Activated naive CD4-positive, alpha-beta T cell (primary cell): ENCODE measurements around the gene TMEM53.
"Not testable (repeated sequence)": the region's sequence is repeated elsewhere in the genome, so short reads cannot be mapped to it uniquely, and the experiment has no call there.

Experiments
- DNase-seq, 4 experiments: peaks; one replicate each; lab custom pipeline; 2025; lab: John Stamatoyannopoulos, UW

Gene TMEM53

GRCh38 chr1:44672961-44673674 is 1.2 kb downstream of the TMEM53 start:
- DNase-seq, result no peak

DNA sequence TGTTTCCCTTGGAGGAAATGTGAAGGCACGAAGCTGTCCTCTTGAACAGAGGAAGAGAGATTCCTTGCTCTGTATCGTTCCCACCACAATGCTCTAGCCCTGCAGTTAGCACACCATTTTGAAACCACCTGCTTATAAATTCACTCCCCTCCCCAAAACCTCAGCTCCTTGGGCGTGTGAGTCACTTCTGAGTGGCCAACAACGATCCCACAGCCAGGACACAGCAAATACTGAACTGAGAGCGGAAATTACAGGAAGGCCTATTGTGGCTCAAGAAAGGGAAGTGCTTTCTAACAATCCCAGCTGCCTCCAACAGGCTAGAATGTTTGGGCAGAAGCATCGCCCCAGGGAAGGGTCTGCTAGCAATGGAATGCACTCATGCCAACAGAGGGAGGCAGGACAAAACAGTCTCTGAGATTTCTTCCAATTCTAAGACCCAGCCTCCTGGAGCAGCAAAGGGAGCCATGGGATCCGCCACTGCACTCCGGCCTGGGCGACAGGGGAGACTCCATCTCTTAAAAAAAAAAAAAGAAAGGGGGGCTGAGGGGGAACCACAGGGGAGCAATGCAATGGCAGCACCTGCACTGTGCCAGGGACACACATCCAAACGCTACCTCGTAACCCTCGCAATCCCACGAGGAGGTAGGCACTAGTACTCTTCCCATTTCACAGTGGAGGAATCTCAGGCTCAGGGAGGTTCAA is 1.9 kb downstream of the TMEM53 start:
- DNase-seq, result no peak

DNA sequence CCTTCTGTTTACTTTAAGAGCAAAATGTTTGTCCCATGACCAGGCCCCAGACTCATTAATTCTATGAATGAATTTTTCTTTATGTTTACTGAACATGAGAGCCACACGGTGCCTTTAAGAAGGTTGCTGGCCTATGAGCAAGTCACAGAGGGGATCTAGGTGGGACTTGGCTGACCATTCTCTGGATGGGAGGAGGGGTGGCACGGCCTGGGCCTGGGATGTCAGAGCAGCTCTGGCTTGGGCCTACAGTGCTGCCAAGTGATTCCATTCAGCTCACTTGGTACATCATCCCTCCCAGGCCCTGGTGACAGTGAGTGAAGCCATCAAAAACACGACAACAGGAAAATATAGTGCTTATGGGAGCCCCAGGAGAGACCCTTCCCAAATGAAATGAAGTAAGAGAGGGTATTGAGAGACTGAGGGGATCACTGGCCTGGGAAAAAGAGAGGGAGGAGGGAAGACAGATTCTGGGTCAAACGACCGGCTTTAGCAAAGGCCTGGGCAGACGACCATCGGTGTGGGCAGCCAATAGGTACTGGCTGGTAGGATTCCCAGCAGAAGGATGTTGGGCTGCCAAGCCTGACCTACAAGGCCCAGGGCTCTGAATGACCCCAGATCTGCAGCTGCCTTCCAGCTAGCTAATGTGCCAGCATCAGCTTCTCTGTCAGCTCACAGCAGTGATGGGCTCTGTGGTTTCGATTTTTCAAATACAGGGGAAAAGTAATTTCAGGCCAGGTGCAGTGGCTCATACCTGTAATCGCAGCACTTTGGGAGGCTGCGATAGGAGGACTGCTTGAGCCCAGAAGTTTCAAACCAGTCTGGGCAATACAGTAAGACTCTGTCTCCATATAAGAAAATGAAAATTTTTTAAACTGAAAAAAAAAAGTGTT is 3.3 kb downstream of the TMEM53 start:
- no peak for DNase-seq

GRCh38 chr1:44666719-44667118 is 7.6 kb downstream of the TMEM53 start:
- not testable (repeated sequence) for DNase-seq

GRCh38 chr1:44664730-44665370 is 9.4 kb downstream of the TMEM53 start:
- no peak for DNase-seq

DNA sequence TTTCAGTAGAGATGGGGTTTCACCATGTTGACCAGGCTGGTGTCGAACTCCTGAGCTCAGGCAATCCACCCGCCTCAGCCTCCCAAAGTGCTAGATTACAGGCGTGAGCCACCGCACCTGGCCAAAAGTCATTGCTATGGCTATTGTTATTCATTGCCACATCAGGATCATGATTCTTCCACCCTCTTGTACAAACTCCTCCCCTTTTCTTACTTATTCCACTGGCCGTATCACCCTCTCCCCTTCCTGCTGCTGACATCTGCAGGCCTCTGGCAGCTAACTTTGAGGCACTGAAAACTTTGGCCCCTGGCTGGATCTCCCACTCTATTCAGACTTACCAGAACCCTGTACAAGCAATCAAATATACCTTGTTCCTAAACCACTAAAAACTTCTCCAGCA is 10.9 kb downstream of the TMEM53 start:
- no peak for DNase-seq

- no peak for DNase-seq
Observed at GRCh38 chr1:44662683-44663030, 11.6 kb downstream of the TMEM53 start.

- no peak for DNase-seq
Observed at GRCh38 chr1:44661781-44662682, 12.2 kb downstream of the TMEM53 start.

DNA sequence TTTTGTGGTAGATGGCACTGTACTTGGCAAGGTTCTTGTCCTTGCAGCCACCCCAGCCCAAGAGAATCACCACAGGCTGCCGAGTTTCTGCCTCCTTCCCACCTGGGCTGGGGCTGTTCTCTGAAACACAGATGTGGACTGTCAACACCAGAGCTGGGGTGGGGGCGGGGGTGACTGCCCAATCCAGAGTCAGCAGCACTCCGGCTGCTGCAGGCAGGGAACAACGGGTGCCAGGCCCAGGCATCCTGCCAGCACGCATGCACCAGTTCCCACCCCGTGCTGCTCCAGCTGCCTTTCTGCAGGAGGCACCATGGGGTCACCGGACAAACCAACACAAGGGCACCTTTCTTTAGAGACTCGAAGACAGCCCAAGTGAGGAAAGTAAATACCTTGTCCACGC is 14.1 kb downstream of the TMEM53 start:
- DNase-seq, result no peak

GRCh38 chr1:44659566-44659965 is 14.7 kb downstream of the TMEM53 start:
- no peak for DNase-seq

GRCh38 chr1:44655609-44656008 is 18.7 kb downstream of the TMEM53 start:
- DNase-seq, result no peak

GRCh38 chr1:44654621-44655187 is 19.6 kb downstream of the TMEM53 start:
- DNase-seq, result no peak

GRCh38 chr1:44653107-44653964 is 20.9 kb downstream of the TMEM53 start:
- no peak for DNase-seq

DNA sequence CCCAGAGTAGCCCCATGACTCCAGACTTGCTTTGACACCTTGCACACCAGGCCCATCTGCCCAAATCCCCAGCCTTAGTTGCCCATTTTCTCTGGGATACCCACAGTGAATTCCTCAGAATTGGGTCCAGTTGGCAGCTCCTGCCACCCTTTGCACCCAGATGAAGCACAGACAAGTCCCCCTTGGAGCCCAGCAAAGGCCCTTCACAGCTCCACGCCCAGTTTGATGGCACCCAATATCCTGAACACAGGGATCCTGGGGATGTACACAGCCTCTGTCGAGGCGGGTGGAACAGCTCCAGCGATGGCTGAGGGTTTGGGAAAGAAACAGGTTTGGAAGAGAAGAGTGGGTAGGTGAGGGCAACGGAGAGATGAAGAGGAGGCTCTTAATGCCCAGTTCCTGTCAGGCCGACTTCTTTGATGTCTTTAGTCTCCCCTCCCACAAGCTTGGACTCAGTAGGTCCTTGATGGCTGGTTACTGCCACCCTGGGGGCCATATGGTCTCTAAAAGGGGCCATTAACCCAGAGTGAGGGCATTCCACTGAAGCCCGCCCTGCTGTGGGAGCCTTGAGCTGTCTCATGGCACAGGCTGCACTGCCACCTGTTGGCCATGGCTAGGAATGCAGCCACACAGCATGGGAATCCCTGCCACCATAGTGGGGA is 21.7 kb downstream of the TMEM53 start:
- DNase-seq, result peak; percentile 49 to 73 (median 60)

GRCh38 chr1:44651069-44651468 is 23.2 kb downstream of the TMEM53 start:
- no peak for DNase-seq

DNA sequence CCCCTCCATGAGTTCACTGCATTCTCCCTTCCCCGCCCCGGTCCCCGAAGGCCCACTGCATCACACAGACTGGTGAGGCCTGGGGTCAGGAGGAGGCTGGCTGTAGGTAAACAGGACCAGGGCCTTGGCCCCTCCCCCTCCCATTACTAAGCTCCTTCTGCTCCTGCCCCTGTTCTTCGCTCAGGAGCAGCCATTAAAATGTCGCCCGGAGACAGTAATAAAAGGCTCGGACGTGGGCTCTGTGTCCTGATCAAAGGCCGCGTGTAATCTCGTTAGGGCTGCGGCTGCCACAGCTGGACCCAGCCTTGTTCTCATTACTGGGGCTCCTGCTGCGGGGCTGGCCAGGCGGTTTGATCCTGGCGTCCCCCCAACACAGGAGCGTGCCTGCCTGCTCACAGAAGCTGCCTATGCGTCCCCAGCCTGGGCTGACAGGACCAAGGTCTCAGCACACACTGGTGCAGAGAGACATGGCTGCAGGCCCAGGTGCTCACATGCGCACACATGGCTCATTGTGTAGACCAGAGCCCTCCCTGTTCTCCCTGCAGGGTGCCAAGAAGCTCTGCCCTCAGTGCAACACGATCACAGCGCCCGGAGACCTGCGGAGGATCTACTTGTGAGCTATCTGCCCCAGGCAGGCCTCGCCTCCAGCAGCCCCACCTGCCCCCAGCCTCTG is 24.0 kb downstream of the TMEM53 start:
- no peak for DNase-seq

DNA sequence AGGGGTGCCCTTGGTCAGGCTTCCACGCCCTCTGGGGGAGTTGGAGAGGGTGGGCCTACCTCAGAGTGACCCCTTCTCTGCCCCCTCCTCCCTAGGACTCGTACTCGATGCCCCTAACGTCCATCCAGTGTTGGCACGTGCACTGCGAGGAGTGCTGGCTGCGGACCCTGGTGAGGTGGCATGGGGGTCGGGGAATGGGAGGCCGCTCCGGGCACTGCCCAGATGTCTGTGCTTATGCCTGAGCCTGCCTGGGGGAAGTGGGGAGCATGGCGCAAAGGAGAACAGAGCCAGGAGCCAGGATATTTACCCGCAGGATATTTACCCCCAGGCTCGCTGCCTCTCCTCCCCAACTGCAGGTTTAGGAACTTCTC is 24.5 kb downstream of the TMEM53 start:
- DNase-seq, result no peak

DNA sequence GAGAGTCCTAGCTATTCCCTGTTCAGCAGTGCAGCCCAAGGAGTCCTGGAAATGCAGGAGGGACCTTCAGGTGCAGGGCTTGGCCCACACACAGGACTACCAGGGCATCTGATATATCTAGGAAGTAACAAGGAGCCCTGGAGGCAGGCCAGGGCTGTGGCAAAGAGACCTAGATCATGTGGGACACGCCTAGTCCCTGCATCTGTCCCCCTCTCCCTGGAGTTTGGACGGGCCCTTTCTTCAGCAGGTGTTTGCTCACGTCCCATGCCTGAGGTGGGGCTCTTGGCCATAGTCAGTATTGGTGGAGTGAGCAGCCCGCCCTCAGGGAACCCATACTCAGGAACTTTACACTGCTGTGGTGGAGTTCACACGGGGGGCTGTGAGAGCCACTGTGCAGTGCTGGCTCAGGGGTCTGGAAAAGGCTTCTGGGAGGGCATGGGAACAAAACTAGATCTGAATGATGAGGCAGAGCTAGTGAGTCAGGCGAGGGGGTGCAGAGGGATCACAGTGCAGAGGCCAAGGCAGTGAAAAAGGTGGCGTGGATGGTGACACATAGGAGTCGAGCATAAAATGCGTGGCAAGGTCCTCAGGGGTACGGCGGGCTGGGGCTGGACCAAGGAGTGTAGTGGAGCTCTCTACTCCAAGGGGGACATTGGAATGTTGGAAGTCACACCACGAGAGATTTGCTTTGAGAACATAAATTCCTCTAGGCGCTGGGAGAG is 25.6 kb downstream of the TMEM53 start:
- no peak for DNase-seq
